Heart right ventricle (tissue), 16 donors: ENCODE measurements around the gene MARF1. TPM values are rescaled to one million over a fixed set of nuclear protein-coding genes. Genes with fewer than 3 reads are reported as not detected.

Source experiments
- ATAC-seq, 8 donors: fragments of 200-7000 bp; cut with Tn5 transposase; one replicate each; pipeline ENCODE4 v1.9.1; 2020; ENCODE audit warnings: mild to moderate bottlenecking in 8 of 8, moderate library complexity in 8 of 8, moderate number of reproducible peaks in 1 of 8
- DNase-seq, 2 donors: peaks; one replicate each; pipeline ENCODE4 v3.0.0-alpha.2; 2020
- H3K27ac ChIP-seq, 10 donors: fragments of 200-600 bp; sonication (generic) in 2 of 10; one replicate each; pipeline versions ENCODE4 v1.5.0 to v1.8.0; 2020 to 2022; ENCODE audit warnings: mild to moderate bottlenecking in 3 of 10
- H3K27me3 ChIP-seq, 7 donors: fragments of 200-600 bp; one replicate each; pipeline ENCODE4 v1.8.0; 2021 to 2022; ENCODE audit warnings: mild to moderate bottlenecking in 2 of 7
- H3K36me3 ChIP-seq, 9 donors: fragments of 200-600 bp; sonication (generic) in 1 of 9; one replicate each; pipeline versions ENCODE4 v1.5.0 to v1.8.0; 2020 to 2022; ENCODE audit warnings: mild to moderate bottlenecking in 2 of 9
- H3K4me1 ChIP-seq, 9 donors: fragments of 200-600 bp; sonication (generic) in 1 of 9; one replicate each; pipeline versions ENCODE4 v1.5.0 to v1.8.0; 2020 to 2022; ENCODE audit warnings: mild to moderate bottlenecking in 4 of 9
- H3K4me3 ChIP-seq, 10 donors: fragments of 200-600 bp; sonication (generic) in 2 of 10; one replicate each; pipeline versions ENCODE4 v1.5.0 to v1.8.0; 2020 to 2022; ENCODE audit warnings: mild to moderate bottlenecking in 7 of 10, moderate library complexity in 2 of 10
- H3K9me3 ChIP-seq, 11 donors: fragments of 200-600 bp in 10 of 11; sonication (generic) in 2 of 11; one replicate each; pipeline versions ENCODE4 v1.5.0 to v1.8.0; 2013 to 2022; ENCODE audit warnings: mild to moderate bottlenecking in 2 of 11, control low read depth in 1 of 11, moderate library complexity in 1 of 11
- WGBS, 2 donors: extraction: QIAGEN DNeasy Blood & Tissue Kit; methylation state at CpG; one replicate each; pipeline ENCODE4 v1.1.7; 2013; ENCODE audit warnings: inconsistent platforms in 1 of 2; 5-methylcytosine and 5-hydroxymethylcytosine counted together
- intact Hi-C, 10 donors: fragments of 100-400 bp; cut with DNase I; formaldehyde crosslinking; loops; one replicate each; pipeline versions ENCODE4 v1.11.1 to v1.14.2; 2022
- polyA plus RNA-seq, 2 donors: library from polyadenylated mRNA; stranded (reverse); fragments of 200-250 nt; gene quantifications; one replicate each; pipeline ENCODE4 v1.2.3, GENCODE V29; 2013
- total RNA-seq, 10 donors: library from RNA; stranded (reverse); fragmentation: NEBNext Ultra II Directional in 3 of 10; extraction: Animal tissue kit (Norgen Biotek cat#: 25700) in 3 of 10; gene quantifications; one replicate each; pipeline versions ENCODE4 v1.2.1 to v1.2.4, GENCODE V29; 2021 to 2023
- TF ChIP-seq, protein P1 (sequence below), 9 donors: fragments of 200-600 bp; sonication (generic) in 2 of 9; IDR thresholded peaks; one replicate each; pipeline versions ENCODE4 v1.5.0 to v1.8.0; 2021 to 2022; ENCODE audit warnings: antibody characterized with exemption in 9 of 9, mild to moderate bottlenecking in 5 of 9, moderate library complexity in 1 of 9
- donor health status: Arrhythmogenic right ventricular cardiomyopathy.
- donor health status: ischemic (EF 13 %, LVEDD 7.1; RV severe dilation, severe dysfunction).
- donor health status: healthy with polysubstance abuse.
- donor health status: DM: no; HTN: yes; CAD: no.
- donor health status: DM: no; HTN: no; CAD: no.
- donor health status: ischemic (EF 25% LVEDD 6.9; RV normal size, moderate dysfunction).
- donor health status: ischemic (EF 25% LVEDD 5.7; RV mildly dilated, moderate dysfunction).
- donor health status: healthy.
- donor health status: DM: yes; HTN: yes; CAD: no.
- donor health status: Ischemic cardiomyopathy.
- donor health status: ischemic (EF 35%, LVEDD 5.7; RV mildly dilated, moderate dysfunction).
- donor health status: nonischemic (EF 11% LVEDD 7.7; RV severe dilation, severe dysfunction).
- donor health status: DM: yes; HTN: yes; CAD: no.
- donor health status: PGD.
- donor health status: ischemic (EF 29% LVEDD 5.4; RV normal size, mild dysfunction).
- donor health status: nonischemic (EF 23%, LVEDD 6.1; RV moderate dilation, normal function).

MARF1 gene
- total and polyA plus RNA-seq, 12 donors, result 9.6 to 59.1 (median 42.7) TPM

DNA sequence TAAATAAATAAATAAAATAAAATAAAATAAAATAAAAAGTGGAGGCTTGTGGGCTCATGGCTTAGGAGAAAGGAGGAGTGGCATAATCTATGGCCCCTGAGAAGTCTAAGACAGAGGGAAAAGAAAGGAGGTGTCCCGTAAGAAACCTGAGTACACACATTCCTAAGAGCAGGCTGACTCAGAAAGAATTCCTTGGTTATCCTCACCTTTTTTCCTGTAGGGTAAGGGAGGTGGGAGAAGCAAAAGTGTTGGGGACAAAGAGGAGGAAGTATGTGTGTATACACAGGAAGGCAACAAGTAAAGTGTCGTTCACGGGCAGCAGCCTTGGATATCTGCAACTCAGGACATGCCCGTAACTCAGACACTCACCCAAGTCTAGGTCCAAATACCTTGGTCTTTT, 29.3 kb downstream of the MARF1 start:
- ATAC-seq (no peak), DNase-seq (no peak)
- Histone ChIP-seq H3K9me3 (no peaks in the 10 kb centered on the region), H3K36me3 (peaks cover 4 to 100% (median 77%) of the 10 kb centered on the region in 9 donors), H3K4me3 (no peak overlapping the region), H3K27me3 (no peaks in the 10 kb centered on the region), H3K27ac (no peak overlapping the region), H3K4me1 (peaks cover 0 to 5% (median 0%) of the 10 kb centered on the region in 9 donors)
- WGBS, 2 donors, result 92 to 97% methylated on average over 4 of the region's 4 CpGs
- TF ChIP-seq, protein P1, sequence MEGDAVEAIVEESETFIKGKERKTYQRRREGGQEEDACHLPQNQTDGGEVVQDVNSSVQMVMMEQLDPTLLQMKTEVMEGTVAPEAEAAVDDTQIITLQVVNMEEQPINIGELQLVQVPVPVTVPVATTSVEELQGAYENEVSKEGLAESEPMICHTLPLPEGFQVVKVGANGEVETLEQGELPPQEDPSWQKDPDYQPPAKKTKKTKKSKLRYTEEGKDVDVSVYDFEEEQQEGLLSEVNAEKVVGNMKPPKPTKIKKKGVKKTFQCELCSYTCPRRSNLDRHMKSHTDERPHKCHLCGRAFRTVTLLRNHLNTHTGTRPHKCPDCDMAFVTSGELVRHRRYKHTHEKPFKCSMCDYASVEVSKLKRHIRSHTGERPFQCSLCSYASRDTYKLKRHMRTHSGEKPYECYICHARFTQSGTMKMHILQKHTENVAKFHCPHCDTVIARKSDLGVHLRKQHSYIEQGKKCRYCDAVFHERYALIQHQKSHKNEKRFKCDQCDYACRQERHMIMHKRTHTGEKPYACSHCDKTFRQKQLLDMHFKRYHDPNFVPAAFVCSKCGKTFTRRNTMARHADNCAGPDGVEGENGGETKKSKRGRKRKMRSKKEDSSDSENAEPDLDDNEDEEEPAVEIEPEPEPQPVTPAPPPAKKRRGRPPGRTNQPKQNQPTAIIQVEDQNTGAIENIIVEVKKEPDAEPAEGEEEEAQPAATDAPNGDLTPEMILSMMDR (IDR thresholded peaks at IDR 0.05), result no peak
- intact Hi-C loops, result loop anchor here in 1 of 10 donors (10.0 kb wide), 1 partner anchor 179 kb away; the partner anchor contains the start of gene BMERB1

DNA sequence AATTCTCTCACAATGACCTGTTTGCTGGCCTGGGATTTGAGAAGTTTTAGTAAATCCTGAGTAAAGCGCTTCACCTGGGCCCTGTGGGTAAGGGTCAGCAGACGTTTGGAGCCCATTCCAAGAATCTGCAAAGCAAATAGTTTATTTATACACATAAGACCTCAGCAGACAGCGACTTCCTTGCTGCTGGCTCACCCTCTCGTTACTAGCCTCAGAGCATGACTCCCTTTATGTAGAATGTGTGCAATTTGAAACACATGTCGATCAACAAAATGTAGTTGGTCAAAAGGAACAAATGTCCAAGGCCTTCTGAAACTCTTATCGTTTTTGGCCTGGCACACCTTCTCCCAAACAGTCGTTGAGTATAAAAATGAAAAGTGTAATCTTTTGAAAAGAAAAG, 31.3 kb downstream of the MARF1 start:
- no peak overlapping the region for H3K4me3 ChIP-seq
- 93 to 94% methylated on average over 7 of the region's 7 CpGs for WGBS, 2 donors
- intact Hi-C loops, result loop anchor here in 1 of 10 donors (10.0 kb wide), 1 partner anchor 177 kb away; the partner anchor contains the start of gene BMERB1
- peaks cover 0 to 22% (median 12%) of the 10 kb centered on the region in 9 donors for H3K4me1 ChIP-seq
- no peaks in the 10 kb centered on the region for H3K27me3 ChIP-seq
- DNase-seq (no peak), ATAC-seq (no peak)
- TF ChIP-seq, protein P1 (IDR thresholded peaks at IDR 0.05), result no peak
- no peak overlapping the region for H3K27ac ChIP-seq
- peaks cover 4 to 100% (median 70%) of the 10 kb centered on the region in 9 donors for H3K36me3 ChIP-seq
- no peaks in the 10 kb centered on the region for H3K9me3 ChIP-seq

DNA sequence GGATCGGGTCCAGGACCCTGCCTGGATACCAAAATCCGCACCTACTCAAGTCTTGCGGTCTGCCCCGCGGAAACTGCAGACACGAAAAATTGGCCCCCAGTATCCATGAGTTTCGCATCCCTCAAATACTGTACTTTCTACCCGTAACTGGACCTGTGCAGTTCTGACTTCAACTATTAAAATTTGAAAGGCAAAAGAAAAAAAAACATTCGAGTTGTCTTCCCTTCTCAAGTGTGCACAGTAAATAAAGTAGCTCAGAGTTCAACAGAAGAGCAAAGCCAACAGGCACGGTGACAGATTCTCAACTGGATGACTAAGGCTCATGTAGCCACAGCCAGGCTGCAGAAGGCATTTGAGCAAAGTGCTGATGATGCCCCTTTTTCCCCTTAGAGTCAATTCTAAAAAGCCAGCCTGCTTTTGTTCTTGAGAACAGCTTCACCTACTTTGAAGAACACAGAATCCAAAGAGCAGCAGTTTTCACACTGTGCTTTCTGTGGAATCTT, 32.5 kb downstream of the MARF1 start:
- intact Hi-C loops, result loop anchor here in 1 of 10 donors (10.0 kb wide), 1 partner anchor 176 kb away; the partner anchor contains the start of gene BMERB1
- H3K4me3 ChIP-seq, result no peak overlapping the region
- peaks cover 0 to 100% (median 59%) of the 10 kb centered on the region in 9 donors for H3K36me3 ChIP-seq
- H3K4me1 ChIP-seq, result peaks cover 0 to 22% (median 12%) of the 10 kb centered on the region in 9 donors
- TF ChIP-seq, protein P1 (IDR thresholded peaks at IDR 0.05), result no peak
- DNase-seq (no peak), ATAC-seq (no peak)
- no peaks in the 10 kb centered on the region for H3K9me3 ChIP-seq
- H3K27me3 ChIP-seq, result no peaks in the 10 kb centered on the region
- peak overlapping the region in 1 of 10 donors; percentile 41 for H3K27ac ChIP-seq
- 95 to 96% methylated on average over 10 of the region's 10 CpGs for WGBS, 2 donors

DNA sequence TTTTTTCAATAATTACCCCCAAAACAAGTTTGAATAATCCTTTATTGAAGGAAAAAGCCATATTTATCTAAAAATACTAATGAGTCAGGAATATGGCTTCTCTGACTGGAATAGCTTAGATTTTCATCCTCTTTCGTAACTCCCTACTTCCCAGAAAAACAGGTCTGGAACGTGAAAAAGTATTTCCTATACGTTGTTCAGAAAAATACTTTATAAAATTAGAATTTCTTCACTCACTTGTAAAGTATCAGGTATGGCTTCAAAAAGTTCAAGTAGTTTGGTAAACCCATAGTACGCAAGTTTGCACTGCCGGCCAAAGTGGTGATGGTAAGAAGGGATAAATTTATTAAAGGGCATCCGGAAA, 33.7 kb downstream of the MARF1 start:
- Histone ChIP-seq H3K4me3 (no peak overlapping the region), H3K9me3 (no peaks in the 10 kb centered on the region), H3K27ac (peak overlapping the region in 1 of 10 donors; percentile 81), H3K4me1 (peaks cover 0 to 22% (median 12%) of the 10 kb centered on the region in 9 donors), H3K27me3 (no peaks in the 10 kb centered on the region), H3K36me3 (peaks cover 0 to 100% (median 58%) of the 10 kb centered on the region in 9 donors)
- DNase-seq (no peak), ATAC-seq (no peak)
- TF ChIP-seq, protein P1 (IDR thresholded peaks at IDR 0.05), result no peak
- intact Hi-C loops, result loop anchor here in 1 of 10 donors (10.0 kb wide), 1 partner anchor 96 kb away; no protein-coding TSS in a partner anchor
- WGBS, 2 donors, result 93 to 97% methylated on average over 6 of the region's 6 CpGs
